Motor neuron (in vitro differentiated cells): ENCODE data around the gene SERP2. TPM values are rescaled to one million over a fixed set of nuclear protein-coding genes. Genes with fewer than 3 reads are reported as not detected.
A peak's percentile ranks its signal among the peaks of the same experiment; 100 is the strongest.

Experiments
- ATAC-seq, 8 experiments: fragments of 200-7000 bp; cut with Tn5 transposase; replicated peaks in 6 of 8; 2 replicates each; pipeline ENCODE4 v1.8.0; 2021; ENCODE audit warnings: mild to moderate bottlenecking in 8 of 8, moderate library complexity in 8 of 8
- H3K27ac ChIP-seq, 2 donors: fragments of 250-450 bp; sonication (Bioruptor Pico); 2 replicates each; pipeline ENCODE4 v1.9.0; 2021; ENCODE audit warnings: antibody characterized with exemption in 2 of 2, mild to moderate bottlenecking in 2 of 2, moderate library complexity in 1 of 2
- H3K4me1 ChIP-seq, 2 donors: fragments of 250-450 bp; sonication (Bioruptor Pico); replicated peaks in 1 of 2; 2 replicates each; pipeline ENCODE4 v1.6.1; 2021; ENCODE audit warnings: antibody characterized with exemption in 2 of 2, mild to moderate bottlenecking in 2 of 2, moderate library complexity in 1 of 2
- H3K4me3 ChIP-seq, 5 donors: fragments of 250-450 bp; sonication (Bioruptor Pico); 2 replicates each; pipeline ENCODE4 v1.9.0; 2021; ENCODE audit warnings: antibody characterized with exemption in 5 of 5, mild to moderate bottlenecking in 5 of 5, moderate library complexity in 4 of 5
- WGBS, 10 experiments: fragments of 450-650 bp; shearing (Covaris generic); methylation state at CpG; one replicate each; pipeline ENCODE4 v1.0.0; 2022; 5-methylcytosine and 5-hydroxymethylcytosine counted together
- in situ Hi-C, 9 experiments: fragments of 400-800 bp; cut with MboI; loops; one replicate each; pipeline ENCODE4 v1.15.0; 2021; ENCODE audit warnings: low sequenced_read_pairs in 9 of 9, low pct_unique_long_range_greater_than_20kb in 2 of 9; ENCODE audit not compliant: unreplicated experiment in 9 of 9
- total RNA-seq, 8 experiments: library from RNA; unstranded; fragments of 300-600 nt; gene quantifications; 2 replicates each; pipeline versions ENCODE4 v1.2.3 to v1.2.4, GENCODE V29; 2022

The SERP2 gene
- total RNA-seq, 8 experiments from 2014 or later = 1.3 to 18.1 (median 10.3) TPM

GRCh38 chr13:44364345-44365000 is 9.2 kb upstream of the SERP2 start:
- WGBS, 10 experiments = 40 to 100% (median 68%) methylated on average over 1 to 5 of the region's 6 CpGs; no CpG with 5 or more reads in 2 of the 10 experiments
- H3K4me1 ChIP-seq = peaks cover 24 to 31% of the 10 kb centered on the region in 2 donors
- H3K27ac ChIP-seq = peak overlapping the region; percentile 40 to 59
- ATAC-seq = peak in 5 of 8 experiments; percentile 39 to 75 (median 65)
- no peak overlapping the region for H3K4me3 ChIP-seq
- in situ Hi-C loops = no loop called here

- Histone ChIP-seq H3K27ac (peak overlapping the region in 1 of 2 donors; percentile 40), H3K4me3 (no peak overlapping the region), H3K4me1 (peaks cover 24 to 31% of the 10 kb centered on the region in 2 donors)
- WGBS, 10 experiments = 59 to 100% (median 85%) methylated on average over 1 to 3 of the region's 3 CpGs; no CpG with 5 or more reads in 2 of the 10 experiments
- ATAC-seq = no peak
- in situ Hi-C loops = no loop called here
Measured at GRCh38 chr13:44365008-44365407, 8.6 kb upstream of the SERP2 start.

- Histone ChIP-seq H3K4me3 (no peak overlapping the region), H3K4me1 (peaks cover 24 to 31% of the 10 kb centered on the region in 2 donors), H3K27ac (no peak overlapping the region)
- in situ Hi-C loops = no loop called here
- WGBS, 10 experiments = 14 to 100% (median 89%) methylated on average over 1 to 3 of the region's 3 CpGs
- ATAC-seq = no peak
Measured at GRCh38 chr13:44365899-44366298, 7.7 kb upstream of the SERP2 start.

- WGBS, 10 experiments = 0 to 39% (median 15%) methylated on average over 2 to 3 of the region's 6 CpGs; no CpG with 5 or more reads in 3 of the 10 experiments
- Histone ChIP-seq H3K27ac (no peak overlapping the region), H3K4me1 (peaks cover 28 to 30% of the 10 kb centered on the region in 2 donors), H3K4me3 (no peak overlapping the region)
- ATAC-seq = peak; percentile 37 to 93 (median 58)
- in situ Hi-C loops = no loop called here
Measured at GRCh38 chr13:44368062-44368591, 5.5 kb upstream of the SERP2 start.

GRCh38 chr13:44368599-44369368 is 4.8 kb upstream of the SERP2 start:
- peak in 3 of 8 experiments; percentile 5 to 14 (median 13) for ATAC-seq
- H3K4me3 ChIP-seq = no peak overlapping the region
- peaks cover 24 to 29% of the 10 kb centered on the region in 2 donors for H3K4me1 ChIP-seq
- no peak overlapping the region for H3K27ac ChIP-seq
- WGBS, 10 experiments = 0 to 100% (median 73%) methylated on average over 1 to 5 of the region's 5 CpGs
- in situ Hi-C loops = no loop called here

GRCh38 chr13:44371421-44371820 is 2.2 kb upstream of the SERP2 start:
- ATAC-seq = no peak
- whole genome bisulfite sequencing, 10 experiments = 83 to 100% (median 98%) methylated on average over 1 to 3 of the region's 3 CpGs; no CpG with 5 or more reads in 2 of the 10 experiments
- H3K4me1 ChIP-seq = peaks cover 11 to 21% of the 10 kb centered on the region in 2 donors
- H3K27ac ChIP-seq = no peak overlapping the region
- in situ Hi-C loops = no loop called here
- no peak overlapping the region for H3K4me3 ChIP-seq

- Histone ChIP-seq H3K4me3 (peak overlapping the region; percentile 35 to 58 (median 40)), H3K4me1 (peaks cover 11 to 18% of the 10 kb centered on the region in 2 donors), H3K27ac (peak overlapping the region; percentile 14 to 31)
- in situ Hi-C loops = no loop called here
- WGBS, 10 experiments = 27 to 100% (median 70%) methylated on average over 2 to 6 of the region's 29 CpGs; no CpG with 5 or more reads in 5 of the 10 experiments
- ATAC-seq = peak in 4 of 8 experiments; percentile 27 to 42 (median 37)
Measured at GRCh38 chr13:44373247-44373600, 400 bp upstream of the SERP2 start.

GRCh38 chr13:44374348-44374712 is 706 bp downstream of the SERP2 start:
- in situ Hi-C loops = no loop called here
- Histone ChIP-seq H3K4me3 (peak overlapping the region; percentile 35 to 58 (median 40)), H3K27ac (no peak overlapping the region), H3K4me1 (peaks cover 11 to 21% of the 10 kb centered on the region in 2 donors)
- ATAC-seq = no peak
- 47 to 100% (median 92%) methylated on average over 1 to 3 of the region's 10 CpGs; no CpG with 5 or more reads in 3 of the 10 experiments for WGBS, 10 experiments

GRCh38 chr13:44378277-44378676 is 4.7 kb downstream of the SERP2 start:
- no peak for ATAC-seq
- WGBS, 10 experiments = 12 to 74% (median 42%) methylated on average over 1 to 3 of the region's 3 CpGs; no CpG with 5 or more reads in 1 of the 10 experiments
- no peak overlapping the region for H3K27ac ChIP-seq

GRCh38 chr13:44379885-44380284 is 6.3 kb downstream of the SERP2 start:
- in situ Hi-C loops = no loop called here
- no peak overlapping the region for H3K4me3 ChIP-seq
- no peak for ATAC-seq
- H3K4me1 ChIP-seq = peaks cover 0 to 6% of the 10 kb centered on the region in 2 donors
- H3K27ac ChIP-seq = no peak overlapping the region
- 70 to 100% (median 93%) methylated on average over 1 to 2 of the region's 2 CpGs; no CpG with 5 or more reads in 4 of the 10 experiments for WGBS, 10 experiments

More at GRCh38 chr13:44378277-44378676, 4.7 kb downstream of the SERP2 start:
- in situ Hi-C loops = no loop called here
- Histone ChIP-seq H3K4me3 (no peak overlapping the region), H3K4me1 (peaks cover under 1 to 11% of the 10 kb centered on the region in 2 donors)

GRCh38 chr13:44380404-44381165 is 7.0 kb downstream of the SERP2 start:
- no peak for ATAC-seq
- in situ Hi-C loops = no loop called here
- Histone ChIP-seq H3K4me1 (peaks cover 2 to 9% of the 10 kb centered on the region in 2 donors), H3K4me3 (no peak overlapping the region), H3K27ac (no peak overlapping the region)
- WGBS, 10 experiments = 0 to 100% (median 89%) methylated on average over 1 to 3 of the region's 3 CpGs; no CpG with 5 or more reads in 4 of the 10 experiments

GRCh38 chr13:44382635-44383145 is 9.1 kb downstream of the SERP2 start:
- Histone ChIP-seq H3K27ac (no peak overlapping the region), H3K4me1 (peaks cover 3 to 15% of the 10 kb centered on the region in 2 donors), H3K4me3 (no peak overlapping the region)
- 90 to 100% (median 98%) methylated on average over 1 to 5 of the region's 5 CpGs; no CpG with 5 or more reads in 3 of the 10 experiments for WGBS, 10 experiments
- in situ Hi-C loops = no loop called here
- ATAC-seq = no peak
